ENCODE measurements around the gene PKP4.

GRCh38 chr2:158713523-158714138 lies 256.9 kb downstream of the PKP4 start:
- TF ChIP-seq CTCF (conservative IDR thresholded peaks at IDR 0.05; ENCODE audit: low read length): no peak
- TF ChIP-seq EZH2phosphoT487 (IDR thresholded peaks at IDR 0.05; ENCODE audit: borderline replicate concordance, low read depth, low read length): no peak

Data from OCI-LY7 (cell line).